ENCODE measurements around the gene SSPN.

SSPN gene

DNA sequence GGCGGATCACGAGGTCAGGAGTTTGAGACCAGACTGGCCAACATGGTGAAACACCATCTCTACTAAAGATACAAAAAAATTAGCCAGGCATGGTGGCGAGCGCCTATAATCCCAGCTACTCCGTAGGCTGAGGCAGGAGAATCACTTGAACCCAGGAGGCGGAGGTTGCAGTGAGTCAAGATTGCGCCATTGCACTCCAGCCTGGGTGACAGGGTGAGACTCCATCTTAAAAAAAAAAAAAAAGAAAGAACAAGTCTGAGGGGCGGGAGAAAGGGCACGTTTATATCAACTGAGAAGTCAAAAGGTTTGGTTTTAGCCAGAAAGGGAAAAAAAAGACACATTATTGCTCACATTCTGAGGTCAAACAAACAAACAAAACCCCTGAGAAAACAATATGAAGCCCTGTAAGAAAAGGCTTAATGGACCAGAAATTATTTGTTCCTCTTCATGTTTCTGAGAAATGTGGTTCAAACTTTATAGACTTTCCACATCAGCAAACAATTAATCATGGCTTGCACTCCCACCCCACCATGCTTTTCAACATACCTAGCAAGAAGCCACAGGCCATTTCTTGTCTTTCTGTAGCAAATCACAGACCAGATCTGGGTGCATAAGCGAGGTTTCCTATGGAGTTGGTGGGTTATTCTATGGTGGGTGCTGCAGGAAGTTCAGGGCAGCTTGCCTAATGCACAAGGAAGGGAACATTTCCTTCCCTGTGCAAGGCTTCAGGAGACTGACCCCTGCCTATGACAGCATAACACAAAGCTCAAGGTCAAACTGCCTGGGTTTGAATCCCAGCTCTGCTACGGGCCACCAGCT lies 80.1 kb downstream of the SSPN start:
- DNase-seq, result no peak
- H3K23ac ChIP-seq (ENCODE audit: low read length), result no peak overlapping the region

DNA sequence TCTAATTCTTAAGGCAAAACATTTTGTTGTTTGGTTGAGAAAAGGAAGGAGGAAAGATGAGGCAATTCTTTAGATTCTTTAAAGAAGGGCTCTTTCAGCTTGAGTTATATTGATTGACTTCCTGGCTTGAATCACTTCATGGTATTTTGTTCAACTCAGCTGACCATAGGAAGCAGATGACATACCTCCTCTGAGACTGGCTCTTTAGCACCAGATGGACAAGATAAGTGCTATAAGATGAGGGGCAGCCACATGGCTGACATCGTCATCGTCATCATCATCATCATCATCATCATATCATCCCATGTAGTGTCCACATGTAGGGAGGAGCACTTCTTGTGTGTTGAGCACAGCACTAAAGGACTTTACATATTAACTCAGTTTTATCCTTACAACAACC lies 81.3 kb downstream of the SSPN start:
- no peak overlapping the region for H3K27ac ChIP-seq (ENCODE audit: low read depth, low read length)
- no peak overlapping the region for H3K4ac ChIP-seq (ENCODE audit: low read depth, low read length)

More for the DNA sequence above, 80.1 kb downstream of the SSPN start:
- Histone ChIP-seq H2BK5ac (ENCODE audit: low read length) (no peak overlapping the region), H3K27me3 (ENCODE audit: insufficient read depth, low read length, poor library complexity) (no peaks in the 10 kb centered on the region), H2BK15ac (replicated peaks; ENCODE audit: low read depth) (no peak overlapping the region), H3K9ac (ENCODE audit: low read length) (no peak overlapping the region), H3K4me1 (ENCODE audit: control insufficient read depth, low read depth, low read length) (peaks cover 13% of the 10 kb centered on the region), H4K5ac (ENCODE audit: low read length) (no peak overlapping the region), H3K27ac (ENCODE audit: low read depth, low read length) (peak overlapping the region; percentile 53), H3K4me2 (ENCODE audit: low read length) (no peak overlapping the region), H4K8ac (ENCODE audit: low read depth, low read length) (no peak overlapping the region), H3K4me3 (ENCODE audit: low read length) (no peak overlapping the region), H3K18ac (ENCODE audit: low read length) (peak overlapping the region; percentile 94), H2AK5ac (ENCODE audit: low read length) (no peak overlapping the region), H3K79me2 (ENCODE audit: control insufficient read depth, insufficient read depth, low read length) (no peaks in the 10 kb centered on the region), H3K79me1 (ENCODE audit: low read length) (no peaks in the 10 kb centered on the region), H2BK120ac (ENCODE audit: low read depth, low read length) (no peak overlapping the region), H3K56ac (ENCODE audit: low read length) (peak overlapping the region; percentile 26), H3K36me3 (ENCODE audit: control insufficient read depth, insufficient read depth, low read length) (no peaks in the 10 kb centered on the region), H3K4ac (ENCODE audit: low read depth, low read length) (peak overlapping the region; percentile 23)
- no CpG with 5 or more reads among the region's 11 CpGs for WGBS (ENCODE audit: extremely low coverage, insufficient coverage, low lambda C conversion rate)

DNA sequence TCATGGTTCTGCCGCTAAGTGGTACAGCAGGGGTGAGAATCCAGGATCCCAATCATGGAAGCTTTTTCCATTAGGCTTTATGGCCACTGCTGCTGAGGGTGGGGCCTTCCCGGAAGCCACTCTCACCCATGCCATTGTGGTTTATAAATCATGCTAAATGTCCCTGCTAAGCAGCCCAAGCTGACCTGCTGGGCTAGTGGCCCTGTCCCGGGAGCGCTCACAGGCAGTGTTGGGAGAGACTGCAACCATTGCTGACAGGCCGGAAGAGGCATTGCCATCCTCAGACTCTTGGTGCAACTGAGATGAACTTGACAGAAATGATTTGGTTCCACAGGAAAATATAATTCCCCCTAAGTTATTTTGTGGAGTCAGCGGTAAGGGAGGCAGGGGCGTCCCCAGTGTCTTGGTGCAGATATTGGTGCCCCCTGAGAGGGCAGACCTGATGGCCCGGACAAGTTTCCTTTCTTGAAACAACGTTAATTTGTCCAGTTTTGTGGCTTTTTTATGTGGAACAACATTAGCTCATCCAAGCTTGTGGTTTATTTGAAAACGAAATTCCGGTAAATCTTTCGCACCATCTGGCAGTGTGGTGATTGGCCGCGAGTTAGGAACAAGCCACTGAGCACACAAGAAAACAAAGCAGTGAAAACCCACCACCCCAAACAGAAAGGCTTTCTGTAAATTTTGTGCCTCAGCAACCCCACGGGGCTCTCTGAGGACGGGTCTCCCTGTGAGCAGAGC lies 82.3 kb downstream of the SSPN start:
- no peaks in the 10 kb centered on the region for H3K79me1 ChIP-seq (ENCODE audit: low read length)
- no CpG with 5 or more reads among the region's 16 CpGs for WGBS (ENCODE audit: extremely low coverage, insufficient coverage, low lambda C conversion rate)
- H3K27me3 ChIP-seq (ENCODE audit: insufficient read depth, low read length, poor library complexity), result no peaks in the 10 kb centered on the region
- no peak overlapping the region for H3K27ac ChIP-seq (ENCODE audit: low read depth, low read length)
- no peak overlapping the region for H3K4me2 ChIP-seq (ENCODE audit: low read length)
- H2BK15ac ChIP-seq (replicated peaks; ENCODE audit: low read depth), result no peak overlapping the region
- H3K36me3 ChIP-seq (ENCODE audit: control insufficient read depth, insufficient read depth, low read length), result no peaks in the 10 kb centered on the region
- no peak overlapping the region for H3K18ac ChIP-seq (ENCODE audit: low read length)
- H2AK5ac ChIP-seq (ENCODE audit: low read length), result no peak overlapping the region
- H3K4me3 ChIP-seq (ENCODE audit: low read length), result no peak overlapping the region
- peaks cover 8% of the 10 kb centered on the region for H3K4me1 ChIP-seq (ENCODE audit: control insufficient read depth, low read depth, low read length)
- no peak for DNase-seq
- H2BK5ac ChIP-seq (ENCODE audit: low read length), result no peak overlapping the region
- no peak overlapping the region for H2BK120ac ChIP-seq (ENCODE audit: low read depth, low read length)
- H4K8ac ChIP-seq (ENCODE audit: low read depth, low read length), result no peak overlapping the region
- H3K79me2 ChIP-seq (ENCODE audit: control insufficient read depth, insufficient read depth, low read length), result no peaks in the 10 kb centered on the region
- no peak overlapping the region for H4K5ac ChIP-seq (ENCODE audit: low read length)
- no peak overlapping the region for H3K23ac ChIP-seq (ENCODE audit: low read length)
- no peak overlapping the region for H3K56ac ChIP-seq (ENCODE audit: low read length)
- H3K4ac ChIP-seq (ENCODE audit: low read depth, low read length), result no peak overlapping the region
- H3K9ac ChIP-seq (ENCODE audit: low read length), result no peak overlapping the region

More for the DNA sequence above, 81.3 kb downstream of the SSPN start:
- no peak overlapping the region for H3K56ac ChIP-seq (ENCODE audit: low read length)
- H2BK5ac ChIP-seq (ENCODE audit: low read length), result no peak overlapping the region
- H3K79me1 ChIP-seq (ENCODE audit: low read length), result no peaks in the 10 kb centered on the region
- H3K9ac ChIP-seq (ENCODE audit: low read length), result no peak overlapping the region
- H3K27me3 ChIP-seq (ENCODE audit: insufficient read depth, low read length, poor library complexity), result no peaks in the 10 kb centered on the region
- no peak for DNase-seq
- H2AK5ac ChIP-seq (ENCODE audit: low read length), result no peak overlapping the region
- WGBS (ENCODE audit: extremely low coverage, insufficient coverage, low lambda C conversion rate), result no CpG with 5 or more reads among the region's 2 CpGs
- H3K18ac ChIP-seq (ENCODE audit: low read length), result no peak overlapping the region
- no peaks in the 10 kb centered on the region for H3K79me2 ChIP-seq (ENCODE audit: control insufficient read depth, insufficient read depth, low read length)
- no peak overlapping the region for H2BK120ac ChIP-seq (ENCODE audit: low read depth, low read length)
- no peaks in the 10 kb centered on the region for H3K36me3 ChIP-seq (ENCODE audit: control insufficient read depth, insufficient read depth, low read length)
- H4K5ac ChIP-seq (ENCODE audit: low read length), result no peak overlapping the region
- H3K4me3 ChIP-seq (ENCODE audit: low read length), result no peak overlapping the region
- H4K8ac ChIP-seq (ENCODE audit: low read depth, low read length), result no peak overlapping the region
- H2BK15ac ChIP-seq (replicated peaks; ENCODE audit: low read depth), result no peak overlapping the region
- no peak overlapping the region for H3K4me2 ChIP-seq (ENCODE audit: low read length)
- peaks cover 8% of the 10 kb centered on the region for H3K4me1 ChIP-seq (ENCODE audit: control insufficient read depth, low read depth, low read length)
- H3K23ac ChIP-seq (ENCODE audit: low read length), result no peak overlapping the region

DNA sequence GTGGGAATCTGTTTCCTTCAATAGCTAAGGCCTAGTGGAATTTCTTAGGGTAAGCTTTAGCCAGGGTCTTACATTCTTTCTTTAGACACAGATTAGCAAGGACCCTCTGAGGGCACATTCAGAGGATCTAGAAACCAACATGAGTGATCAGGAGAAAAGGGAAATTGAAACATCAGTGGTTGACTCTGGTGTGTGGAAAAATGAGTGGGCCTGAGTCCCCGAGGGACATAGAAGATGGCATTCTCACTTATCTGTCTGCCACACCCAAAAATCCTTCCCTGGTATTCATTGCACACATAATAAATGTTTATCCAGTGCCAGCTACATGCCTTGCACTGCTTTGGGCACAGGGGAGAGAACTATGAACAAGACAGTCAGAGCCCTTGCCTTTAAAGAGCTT lies 82.9 kb downstream of the SSPN start:
- H3K79me1 ChIP-seq (ENCODE audit: low read length), result no peaks in the 10 kb centered on the region
- H3K27me3 ChIP-seq (ENCODE audit: insufficient read depth, low read length, poor library complexity), result no peaks in the 10 kb centered on the region
- H3K56ac ChIP-seq (ENCODE audit: low read length), result no peak overlapping the region
- H4K5ac ChIP-seq (ENCODE audit: low read length), result no peak overlapping the region
- H2BK120ac ChIP-seq (ENCODE audit: low read depth, low read length), result no peak overlapping the region
- H3K18ac ChIP-seq (ENCODE audit: low read length), result no peak overlapping the region
- H3K4me3 ChIP-seq (ENCODE audit: low read length), result no peak overlapping the region
- no peak overlapping the region for H2BK15ac ChIP-seq (replicated peaks; ENCODE audit: low read depth)
- H2AK5ac ChIP-seq (ENCODE audit: low read length), result no peak overlapping the region
- no peak overlapping the region for H3K23ac ChIP-seq (ENCODE audit: low read length)
- H4K8ac ChIP-seq (ENCODE audit: low read depth, low read length), result no peak overlapping the region
- no peaks in the 10 kb centered on the region for H3K36me3 ChIP-seq (ENCODE audit: control insufficient read depth, insufficient read depth, low read length)
- peaks cover 8% of the 10 kb centered on the region for H3K4me1 ChIP-seq (ENCODE audit: control insufficient read depth, low read depth, low read length)
- no CpG with 5 or more reads among the region's 1 CpG for WGBS (ENCODE audit: extremely low coverage, insufficient coverage, low lambda C conversion rate)
- no peak overlapping the region for H3K4ac ChIP-seq (ENCODE audit: low read depth, low read length)
- no peak for DNase-seq
- no peak overlapping the region for H2BK5ac ChIP-seq (ENCODE audit: low read length)
- H3K4me2 ChIP-seq (ENCODE audit: low read length), result no peak overlapping the region
- H3K9ac ChIP-seq (ENCODE audit: low read length), result no peak overlapping the region
- no peak overlapping the region for H3K27ac ChIP-seq (ENCODE audit: low read depth, low read length)
- no peaks in the 10 kb centered on the region for H3K79me2 ChIP-seq (ENCODE audit: control insufficient read depth, insufficient read depth, low read length)

DNA sequence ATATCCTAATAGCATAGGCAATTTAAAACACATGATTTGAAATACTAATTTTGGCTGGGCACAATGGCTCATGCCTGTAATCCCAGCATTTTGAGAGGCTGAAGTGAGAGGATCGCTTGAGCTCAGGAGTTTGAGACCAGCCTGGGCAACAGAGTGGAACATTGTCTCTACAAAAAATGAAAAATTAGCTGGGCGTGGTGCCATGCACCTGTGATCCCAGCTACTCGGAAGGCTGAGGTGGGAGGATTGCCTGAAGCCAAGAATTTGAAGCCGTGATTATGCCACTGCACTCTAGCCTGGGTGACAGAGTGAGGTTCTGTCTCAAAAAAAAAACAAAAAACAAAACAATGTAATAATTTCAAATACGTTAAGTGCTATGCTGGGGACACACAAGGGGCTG lies 83.3 kb downstream of the SSPN start:
- Histone ChIP-seq H3K56ac (ENCODE audit: low read length) (no peak overlapping the region), H4K5ac (ENCODE audit: low read length) (no peak overlapping the region), H4K8ac (ENCODE audit: low read depth, low read length) (no peak overlapping the region), H3K27me3 (ENCODE audit: insufficient read depth, low read length, poor library complexity) (no peaks in the 10 kb centered on the region), H3K79me2 (ENCODE audit: control insufficient read depth, insufficient read depth, low read length) (no peaks in the 10 kb centered on the region), H3K18ac (ENCODE audit: low read length) (no peak overlapping the region), H3K4me2 (ENCODE audit: low read length) (no peak overlapping the region), H3K36me3 (ENCODE audit: control insufficient read depth, insufficient read depth, low read length) (no peaks in the 10 kb centered on the region), H3K79me1 (ENCODE audit: low read length) (no peaks in the 10 kb centered on the region), H2BK15ac (replicated peaks; ENCODE audit: low read depth) (no peak overlapping the region), H3K4ac (ENCODE audit: low read depth, low read length) (no peak overlapping the region), H2AK5ac (ENCODE audit: low read length) (no peak overlapping the region), H2BK120ac (ENCODE audit: low read depth, low read length) (no peak overlapping the region), H3K27ac (ENCODE audit: low read depth, low read length) (no peak overlapping the region), H3K23ac (ENCODE audit: low read length) (no peak overlapping the region), H2BK5ac (ENCODE audit: low read length) (no peak overlapping the region), H3K4me1 (ENCODE audit: control insufficient read depth, low read depth, low read length) (peaks cover 6% of the 10 kb centered on the region), H3K4me3 (ENCODE audit: low read length) (no peak overlapping the region), H3K9ac (ENCODE audit: low read length) (no peak overlapping the region)
- DNase-seq, result no peak
- WGBS (ENCODE audit: extremely low coverage, insufficient coverage, low lambda C conversion rate), result no CpG with 5 or more reads among the region's 5 CpGs

Measured in mesendoderm (in vitro differentiated cells).